KBM-7 (cell line): ENCODE data around the gene FRMD5.
"Not testable (repeated sequence)": the region's sequence is repeated elsewhere in the genome, so short reads cannot be mapped to it uniquely, and the experiment has no call there.

Experiments used
- DNase-seq: peaks from one replicate; pipeline ENCODE4 v3.0.0-alpha.2; 2015
- in situ Hi-C: fragments of 300-500 bp; cut with MboI; formaldehyde crosslinking; loops from 2 replicates; pipeline ENCODE4 v1.14.3; 2020; ENCODE audit warnings: low sequenced_read_pairs, low pct_unique_long_range_greater_than_20kb, mixed read lengths

FRMD5 gene

DNA sequence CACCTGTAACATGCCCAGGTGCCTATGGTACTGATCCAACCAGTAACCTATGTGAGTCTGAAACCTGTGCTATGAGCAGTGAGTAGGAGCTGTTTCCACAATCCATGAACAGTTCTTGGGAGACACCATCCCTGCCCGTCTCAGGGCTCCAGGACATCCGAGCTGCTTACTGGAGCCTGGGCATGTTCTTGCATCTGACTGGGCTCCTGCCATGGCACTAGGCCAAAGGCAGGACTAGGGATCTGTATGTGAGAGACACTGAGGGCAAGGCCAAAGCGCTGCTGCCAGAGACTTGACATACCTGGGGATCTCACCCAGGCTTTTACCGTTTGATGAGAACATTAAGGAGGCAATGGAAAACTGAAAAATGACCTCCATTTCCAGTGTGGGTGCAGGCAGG, 308.5 kb downstream of the FRMD5 start:
- in situ Hi-C loops, result loop anchor here (25.0 kb wide), 1 partner anchor 651 kb away; the partner anchor contains the start of gene EIF3J
- no peak for DNase-seq

DNA sequence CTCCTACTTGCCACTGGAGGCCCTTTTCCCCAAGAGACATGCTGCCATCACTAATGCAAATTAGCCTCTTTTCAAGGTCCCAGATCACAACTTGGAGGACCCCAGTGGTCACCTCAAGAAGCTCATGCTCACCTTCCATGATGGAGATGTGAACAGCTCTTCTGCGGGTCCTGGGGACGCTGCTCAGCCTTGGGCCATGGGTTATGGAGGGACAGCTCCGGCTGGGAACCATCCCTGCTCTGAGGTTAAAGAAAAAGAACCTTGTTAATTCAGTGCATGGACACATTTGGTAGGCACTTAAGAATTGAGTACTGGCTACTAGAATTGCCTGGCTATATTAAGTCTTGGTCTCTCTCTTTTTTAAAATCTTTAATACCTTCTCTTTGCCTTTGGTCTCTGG, 311.5 kb downstream of the FRMD5 start:
- no peak for DNase-seq
- in situ Hi-C loops, result loop anchor here (25.0 kb wide), 1 partner anchor 654 kb away; the partner anchor contains the start of gene EIF3J

DNA sequence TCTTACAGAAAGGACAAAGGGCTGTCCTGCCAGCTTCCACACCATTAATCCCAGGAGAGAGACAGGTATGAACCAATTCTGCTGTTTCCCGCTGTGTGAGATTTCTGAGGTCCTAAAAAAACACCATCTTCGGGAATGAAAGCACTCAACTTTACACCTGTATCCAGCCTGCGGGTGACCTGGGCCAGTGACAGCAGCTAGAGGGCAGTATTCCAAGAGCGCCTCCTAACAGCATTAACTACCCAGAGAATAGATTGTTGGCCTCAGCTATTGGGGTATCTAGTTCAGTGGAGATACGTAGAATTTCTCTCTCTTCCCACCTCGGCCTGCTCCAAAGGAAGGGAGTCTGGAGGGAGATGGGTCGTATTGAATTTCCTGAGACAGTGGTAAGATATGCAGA, 313.1 kb downstream of the FRMD5 start:
- in situ Hi-C loops, result loop anchor here (25.0 kb wide), 1 partner anchor 655 kb away; the partner anchor contains the start of gene EIF3J
- DNase-seq, result peak; percentile 7

DNA sequence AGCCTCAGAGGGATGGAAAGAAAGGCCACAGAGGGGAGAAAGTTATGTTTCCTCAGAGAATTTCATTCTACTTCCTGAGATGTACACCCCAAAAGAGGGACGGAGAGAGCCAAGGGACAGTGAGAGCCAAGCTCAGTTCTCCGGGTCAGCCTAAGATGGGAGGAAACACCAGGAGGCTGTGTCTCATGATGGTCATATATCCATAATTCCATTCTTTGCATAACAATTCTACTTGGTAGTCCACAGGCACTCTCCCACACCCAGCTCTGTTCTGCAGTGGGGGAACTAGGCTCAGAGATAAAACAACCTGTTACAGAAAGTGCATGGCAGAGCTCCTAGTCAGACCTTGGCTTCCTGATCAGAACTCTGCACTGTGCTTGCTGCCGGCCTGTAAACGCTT, 313.8 kb downstream of the FRMD5 start:
- in situ Hi-C loops, result loop anchor here (25.0 kb wide), 1 partner anchor 656 kb away; the partner anchor contains the start of gene EIF3J
- DNase-seq, result no peak

DNA sequence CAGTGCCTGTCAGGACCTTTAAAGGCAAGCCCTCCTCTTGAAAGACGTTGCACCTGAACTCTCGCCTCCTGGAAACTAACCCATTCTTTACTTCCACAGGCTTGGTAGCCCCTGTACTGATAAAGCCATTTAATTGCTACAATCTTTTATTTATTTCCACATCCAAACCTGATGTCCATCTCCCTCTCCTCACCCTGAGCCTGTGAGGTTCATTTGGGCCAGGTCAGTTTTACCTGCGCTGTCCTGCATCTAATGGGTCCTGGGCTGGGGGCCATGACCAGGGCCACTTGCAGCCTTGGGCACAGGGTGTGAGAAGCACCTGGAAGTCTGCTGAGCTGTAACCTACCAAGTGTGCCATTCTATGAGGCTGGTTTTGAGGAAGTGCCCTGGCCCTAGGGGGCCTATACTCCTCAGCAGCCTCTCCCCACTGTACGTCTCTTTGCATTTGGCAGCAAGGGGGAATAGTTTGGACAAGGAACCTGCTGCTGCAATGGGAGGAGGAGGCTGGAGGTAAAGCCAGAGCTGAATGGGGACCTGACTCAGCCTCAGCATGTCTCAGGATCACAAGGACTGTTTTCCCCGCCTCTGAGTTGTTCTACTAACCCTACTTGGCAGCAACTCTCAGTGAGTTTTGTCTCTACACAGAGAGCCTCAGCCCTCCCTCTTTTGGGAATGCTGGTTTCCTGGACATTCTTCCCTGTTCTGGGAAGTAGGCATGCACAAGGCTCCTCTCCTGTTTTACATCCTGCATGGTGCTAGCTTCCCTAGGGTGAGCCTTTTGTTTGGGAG, 314.5 kb downstream of the FRMD5 start:
- in situ Hi-C loops, result loop anchor here (25.0 kb wide), 1 partner anchor 657 kb away; the partner anchor contains the start of gene EIF3J
- no peak for DNase-seq

DNA sequence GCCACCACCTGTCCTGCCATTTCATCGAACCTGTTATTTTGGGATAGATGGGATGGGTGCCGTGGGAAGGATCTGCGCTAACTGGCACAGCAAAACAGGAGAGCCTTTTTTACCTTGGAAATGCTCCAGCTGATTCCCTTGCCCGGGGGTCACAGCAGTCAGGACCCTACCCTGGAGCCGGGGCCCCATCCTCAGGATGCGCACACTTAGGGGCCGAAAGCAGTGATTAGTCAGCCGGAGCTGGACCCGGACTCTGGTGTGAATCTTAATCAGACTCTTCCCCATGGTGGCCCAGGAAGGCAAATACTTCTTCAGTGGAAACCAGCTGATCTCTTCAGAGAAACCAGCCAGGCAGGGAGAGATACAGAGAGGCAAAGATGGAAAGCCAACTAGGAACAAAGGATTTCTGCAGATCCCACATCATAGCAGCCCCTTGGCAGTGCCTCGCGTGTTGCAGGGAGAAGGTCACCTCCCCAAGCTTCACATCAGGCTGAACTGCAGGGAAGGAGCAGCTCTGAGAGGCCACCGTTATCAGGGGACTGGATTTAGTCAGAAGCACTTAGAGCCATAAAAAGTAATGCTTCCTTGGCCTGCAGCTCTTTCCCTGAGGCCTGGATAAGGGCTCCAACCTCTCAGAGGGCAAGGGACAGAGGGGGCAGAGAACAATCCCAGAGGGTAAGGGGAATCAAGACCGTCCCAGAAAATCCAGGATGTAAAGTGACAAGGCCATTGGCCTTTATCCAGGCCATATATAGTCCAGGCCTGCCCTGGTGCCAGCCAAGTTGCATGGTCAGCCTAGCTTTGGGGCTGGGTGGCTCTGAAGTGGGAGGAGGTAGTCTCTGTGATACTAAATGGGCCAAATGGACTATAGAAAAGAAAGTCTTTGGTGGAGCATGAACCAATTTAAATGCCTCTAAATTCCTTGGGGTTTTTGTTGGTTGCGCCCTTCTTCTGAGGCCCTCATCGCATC, 315.4 kb downstream of the FRMD5 start:
- in situ Hi-C loops, result loop anchor here (25.0 kb wide), 1 partner anchor 658 kb away; the partner anchor contains the start of gene EIF3J
- no peak for DNase-seq

DNA sequence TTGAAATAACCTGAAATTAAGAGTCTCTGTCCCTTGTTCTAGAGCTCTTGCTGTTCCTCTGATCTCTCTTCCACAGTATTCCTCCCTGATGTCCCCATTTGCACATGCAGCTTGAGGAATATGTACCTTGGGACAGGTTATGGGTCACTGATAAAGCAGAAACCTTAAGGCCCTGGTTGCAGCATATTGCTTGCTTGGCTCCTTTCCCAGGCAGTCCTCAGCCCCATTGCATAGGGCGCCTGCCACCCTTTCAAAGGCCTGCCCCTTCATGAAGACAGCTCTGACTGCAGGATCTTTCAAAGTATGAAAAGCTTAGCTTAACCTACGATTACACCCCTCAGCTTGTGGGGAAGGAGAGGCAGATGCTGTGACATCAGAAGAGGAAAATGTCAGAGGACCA, 316.6 kb downstream of the FRMD5 start:
- in situ Hi-C loops, result loop anchor here (25.0 kb wide), 1 partner anchor 659 kb away; the partner anchor contains the start of gene EIF3J
- no peak for DNase-seq

DNA sequence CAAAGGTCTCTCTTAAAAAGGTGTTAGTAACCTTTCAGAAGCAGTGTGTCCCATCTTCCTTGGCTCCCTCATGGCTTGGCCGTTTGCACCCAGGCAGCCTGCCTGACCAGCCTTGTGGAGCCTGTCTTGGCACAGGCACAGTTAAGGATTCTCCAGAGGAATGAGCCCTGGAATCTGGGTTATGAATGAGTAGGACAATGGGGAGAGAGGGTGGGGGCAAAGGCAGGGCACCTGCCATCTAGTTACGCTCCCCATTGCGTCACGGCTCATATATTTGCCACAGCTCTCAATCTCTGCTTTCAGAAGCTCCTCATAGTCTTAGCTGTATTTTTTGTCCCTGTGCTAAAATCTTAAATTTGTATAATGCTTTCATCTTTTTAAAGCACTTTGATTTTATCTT, 317.7 kb downstream of the FRMD5 start:
- no peak for DNase-seq
- in situ Hi-C loops, result loop anchor here (25.0 kb wide), 1 partner anchor 660 kb away; the partner anchor contains the start of gene EIF3J

DNA sequence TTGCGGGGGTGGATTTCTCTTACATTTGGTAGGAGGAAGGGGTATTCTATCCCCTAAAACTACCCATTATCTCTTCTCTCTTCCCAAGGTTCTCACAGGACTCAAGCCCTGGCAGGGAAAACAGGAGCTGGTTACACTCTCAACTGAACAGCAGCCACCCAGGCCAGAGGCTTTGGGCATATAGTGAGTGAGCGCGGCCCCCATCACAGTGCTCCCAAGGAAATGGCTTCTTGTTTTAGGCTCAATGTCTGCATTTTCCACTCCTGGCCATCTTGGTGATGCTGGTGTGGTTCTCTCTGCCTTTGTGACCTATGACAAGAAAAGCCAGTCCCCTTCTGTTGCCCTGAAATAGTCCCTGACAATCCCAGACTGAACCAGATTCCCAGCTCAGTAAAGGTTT, 318.2 kb downstream of the FRMD5 start:
- no peak for DNase-seq
- in situ Hi-C loops, result loop anchor here (25.0 kb wide), 1 partner anchor 660 kb away; the partner anchor contains the start of gene EIF3J

DNA sequence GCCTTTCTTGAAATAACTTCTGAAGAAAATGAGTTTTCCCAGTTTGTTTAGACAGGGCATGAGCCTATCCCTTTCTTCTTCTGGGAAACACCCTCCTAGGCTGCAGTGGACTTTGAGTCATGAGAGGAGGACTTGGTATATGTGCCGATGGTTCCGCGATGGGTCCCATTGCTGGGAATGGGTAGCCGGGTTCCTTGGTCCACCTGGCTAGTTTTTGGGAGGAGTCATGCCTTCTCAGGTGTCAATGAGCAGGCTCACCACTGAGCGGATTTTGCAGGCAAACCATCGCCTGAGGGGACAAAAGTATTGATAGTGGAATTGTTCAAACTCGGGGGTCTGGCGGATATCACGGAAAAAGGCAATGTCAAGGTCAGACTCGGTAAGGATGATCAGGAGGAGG, 321.4 kb downstream of the FRMD5 start:
- DNase-seq, result no peak

DNA sequence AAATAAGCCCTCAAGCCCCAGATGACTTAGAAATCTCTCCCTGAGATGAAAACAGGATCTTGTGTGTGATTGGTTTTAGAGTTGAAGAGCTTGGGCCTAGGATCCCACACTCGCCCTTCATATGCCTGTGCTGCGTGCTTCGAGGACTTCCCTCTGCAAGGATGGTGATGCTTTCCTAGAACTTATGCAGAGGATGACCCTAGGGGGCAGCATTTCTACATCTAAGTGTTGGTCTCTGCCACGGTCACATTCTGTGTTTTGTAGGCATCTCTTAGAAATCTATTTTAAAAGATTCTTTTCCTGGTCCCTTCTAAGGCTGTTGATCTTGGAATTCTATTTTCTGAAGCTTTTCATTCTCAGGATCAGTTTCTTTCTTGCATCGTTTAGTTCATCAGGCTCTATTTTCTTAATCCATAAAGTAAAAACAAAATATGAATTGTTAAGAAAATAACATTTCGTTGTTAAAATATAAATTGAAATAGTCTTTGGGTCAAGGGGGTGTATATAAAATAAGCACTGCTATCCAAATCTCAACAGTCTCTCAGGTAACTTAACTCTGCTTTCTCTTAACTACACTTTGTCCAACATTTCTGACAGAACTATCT, 322.6 kb downstream of the FRMD5 start:
- in situ Hi-C loops, result no loop called here
- DNase-seq, result peak; percentile 49

More for the DNA sequence above, 321.4 kb downstream of the FRMD5 start:
- in situ Hi-C loops, result no loop called here

DNA sequence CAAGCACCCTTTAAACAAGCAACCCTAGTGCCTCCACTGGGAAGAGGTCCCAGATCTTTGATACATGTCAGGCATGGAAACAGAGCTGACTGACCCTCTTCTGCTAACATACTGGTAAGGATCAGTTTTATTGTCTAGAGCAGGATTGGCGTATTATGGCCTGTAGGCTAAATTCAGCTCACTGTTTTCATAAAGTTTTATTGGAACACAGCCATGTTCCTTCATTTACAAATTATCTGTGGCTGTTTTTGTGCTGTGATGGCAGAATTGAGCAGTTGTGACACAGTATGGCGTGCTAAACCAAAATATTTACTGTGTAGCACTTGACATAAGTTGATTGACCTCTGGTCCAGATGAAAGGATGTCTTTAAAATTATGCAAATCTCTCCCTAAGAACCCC, 323.2 kb downstream of the FRMD5 start:
- in situ Hi-C loops, result no loop called here
- DNase-seq, result no peak

DNA sequence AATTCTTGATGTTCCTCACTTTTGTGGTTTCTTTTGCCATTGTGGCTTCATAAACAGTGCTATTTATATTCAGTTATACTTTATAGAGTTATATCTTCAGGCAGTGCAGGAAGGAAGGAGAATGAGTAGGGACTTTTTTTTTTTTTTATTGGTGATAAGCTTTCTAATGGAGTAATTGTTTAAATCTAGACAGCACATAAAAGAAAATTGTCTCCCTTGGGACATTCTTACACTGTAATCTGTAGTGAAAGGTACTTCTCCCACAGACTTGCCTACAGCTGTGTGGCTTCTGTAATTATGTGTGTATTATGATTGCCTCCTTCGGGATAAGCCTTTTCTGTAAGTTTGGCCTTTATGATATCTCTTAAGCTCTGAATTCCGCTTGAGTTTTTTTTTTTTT, 326.7 kb downstream of the FRMD5 start:
- no peak for DNase-seq
- in situ Hi-C loops, result no loop called here

DNA sequence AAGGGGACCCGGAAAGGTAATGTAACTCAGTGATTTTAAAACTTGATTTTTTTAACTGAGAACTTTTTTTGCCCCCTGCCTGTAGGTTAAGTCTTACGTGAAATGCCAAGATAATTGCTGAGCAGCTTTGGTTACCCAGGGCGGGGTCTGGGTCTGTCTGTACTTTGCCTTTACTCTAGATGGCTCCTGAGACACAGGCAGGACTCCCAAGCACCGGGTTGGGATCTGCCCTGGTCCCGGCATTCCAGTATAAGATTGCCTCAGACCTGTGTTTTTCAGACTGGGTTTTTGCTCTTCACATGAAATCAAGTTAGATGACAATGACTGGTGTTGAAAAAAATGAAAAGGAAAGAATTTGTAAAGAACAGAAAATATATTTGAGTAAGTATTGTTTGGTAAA, 328.0 kb downstream of the FRMD5 start:
- in situ Hi-C loops, result no loop called here
- no peak for DNase-seq

DNA sequence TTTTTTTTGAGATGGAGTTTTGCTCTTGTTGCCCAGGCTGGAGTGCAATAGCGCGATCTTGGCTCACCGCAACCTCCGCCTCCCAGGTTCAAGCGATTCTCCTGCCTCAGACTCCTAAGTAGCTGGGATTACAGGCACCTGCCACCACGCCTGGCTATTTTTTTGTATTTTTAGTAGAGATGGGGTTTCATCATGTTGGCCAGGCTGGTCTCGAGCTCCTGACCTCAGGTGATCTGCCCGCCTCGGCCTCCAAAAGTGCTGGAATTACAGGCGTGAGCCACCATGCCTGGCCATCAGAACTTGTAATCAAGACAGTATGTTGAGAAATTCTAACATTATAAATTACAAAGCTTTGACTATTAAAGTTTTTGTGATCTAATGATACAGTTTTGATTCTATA, 328.4 kb downstream of the FRMD5 start:
- in situ Hi-C loops, DNase-seq: not testable (repeated sequence)

DNA sequence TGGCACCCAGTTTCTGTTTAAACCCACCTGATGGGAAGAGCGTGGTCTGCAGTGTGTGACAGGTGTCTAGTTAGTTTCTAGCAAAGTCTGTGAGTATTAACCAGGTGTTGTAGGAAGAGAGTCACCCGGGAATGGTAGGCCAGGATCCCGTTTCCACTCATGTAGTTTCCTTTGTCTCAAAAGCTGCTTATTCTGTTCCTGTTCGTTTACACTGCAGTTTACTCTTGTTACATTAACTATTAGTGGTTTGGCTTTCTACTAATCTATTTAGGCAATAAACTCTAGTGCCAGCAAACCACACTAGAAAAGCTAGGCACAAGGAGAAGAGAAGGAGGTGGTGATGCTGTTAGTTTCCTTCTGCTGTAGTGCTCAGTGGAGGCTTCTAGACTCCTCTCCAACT, 335.5 kb downstream of the FRMD5 start:
- no peak for DNase-seq
- in situ Hi-C loops, result no loop called here

DNA sequence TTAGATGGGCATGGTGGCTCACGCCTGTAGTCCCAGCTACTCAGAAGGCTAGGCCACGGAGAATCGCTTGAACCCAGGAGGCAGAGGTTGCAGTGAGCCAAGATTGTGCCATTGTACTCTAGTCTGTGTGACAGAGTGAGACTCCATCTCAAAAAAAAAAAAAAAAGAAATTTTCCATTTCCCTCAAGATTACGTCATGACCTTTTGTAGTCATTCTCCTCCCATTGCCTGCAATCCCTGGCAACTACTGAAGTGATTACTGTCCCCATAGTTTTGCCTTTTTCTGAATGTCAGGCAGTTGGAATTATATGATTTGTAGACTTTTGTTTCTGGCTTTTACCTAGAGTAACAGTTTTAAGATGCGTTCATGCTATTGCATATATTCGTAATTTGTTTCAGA, 340.3 kb downstream of the FRMD5 start:
- DNase-seq, result peak; percentile 7
- in situ Hi-C loops, result no loop called here

DNA sequence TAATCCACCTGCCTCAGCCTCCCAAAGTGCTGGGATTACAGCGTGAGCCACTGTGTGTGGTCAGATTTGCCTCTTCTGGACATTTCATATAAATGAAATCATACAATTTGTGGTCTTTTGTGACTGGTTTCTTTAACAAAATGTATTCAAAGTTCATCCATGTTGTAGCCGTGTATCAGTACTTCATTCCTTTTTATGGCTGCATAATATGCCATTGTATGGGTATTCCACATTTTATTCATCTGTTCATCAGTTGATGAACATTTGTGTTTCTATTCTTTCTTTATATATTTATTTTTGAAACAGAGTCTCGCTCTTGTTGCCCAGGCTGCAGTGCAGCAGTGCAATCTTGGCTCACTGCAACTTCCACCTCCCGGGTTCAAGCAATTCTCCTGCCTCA, 342.5 kb downstream of the FRMD5 start:
- in situ Hi-C loops, result no loop called here
- DNase-seq, result no peak

DNA sequence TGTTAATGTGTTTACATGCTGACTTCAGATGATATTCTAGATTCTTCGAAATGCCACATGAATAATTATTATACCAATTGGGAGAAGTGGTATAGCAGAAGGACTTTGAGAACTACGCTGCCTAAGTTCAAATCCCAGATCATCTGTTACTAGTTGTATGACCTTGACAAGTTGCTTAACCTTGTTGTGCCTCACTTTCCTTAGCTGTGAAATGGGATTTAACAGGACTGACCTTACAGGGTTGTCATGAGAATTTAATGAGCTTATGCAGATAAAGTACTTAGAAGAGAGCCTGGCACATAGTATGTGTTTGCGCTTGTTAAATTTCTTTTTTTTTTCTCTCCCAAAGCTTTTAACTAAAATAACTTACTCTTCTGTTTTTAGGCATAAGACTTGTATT, 343.8 kb downstream of the FRMD5 start:
- no peak for DNase-seq
- in situ Hi-C loops, result no loop called here
